ENCODE data around the gene LRRC46.

GRCh38 chr17:47872019-47872650 is 40.7 kb downstream of the LRRC46 start:
- TF ChIP-seq CTCF (IDR thresholded peaks at IDR 0.05 in 4 of 5, conservative IDR thresholded peaks at IDR 0.05 in 1 of 5) (no peak), POLR2A (IDR thresholded peaks at IDR 0.05) (no peak)
